Activated CD4-positive, alpha-beta T cell treated with anti-CD3 and anti-CD28 coated beads, Interleukin-10, Interleukin-2, amounts not matched to agents 100 ng/mL and 50 ng/mL, durations not matched to agents 16 hours and 8 hours (primary cell): ENCODE measurements around the gene KLHL34.

Experiments
- DNase-seq: peaks from one replicate; pipeline ENCODE4 v3.0.0-alpha.2; 2020

Gene KLHL34, protein sequence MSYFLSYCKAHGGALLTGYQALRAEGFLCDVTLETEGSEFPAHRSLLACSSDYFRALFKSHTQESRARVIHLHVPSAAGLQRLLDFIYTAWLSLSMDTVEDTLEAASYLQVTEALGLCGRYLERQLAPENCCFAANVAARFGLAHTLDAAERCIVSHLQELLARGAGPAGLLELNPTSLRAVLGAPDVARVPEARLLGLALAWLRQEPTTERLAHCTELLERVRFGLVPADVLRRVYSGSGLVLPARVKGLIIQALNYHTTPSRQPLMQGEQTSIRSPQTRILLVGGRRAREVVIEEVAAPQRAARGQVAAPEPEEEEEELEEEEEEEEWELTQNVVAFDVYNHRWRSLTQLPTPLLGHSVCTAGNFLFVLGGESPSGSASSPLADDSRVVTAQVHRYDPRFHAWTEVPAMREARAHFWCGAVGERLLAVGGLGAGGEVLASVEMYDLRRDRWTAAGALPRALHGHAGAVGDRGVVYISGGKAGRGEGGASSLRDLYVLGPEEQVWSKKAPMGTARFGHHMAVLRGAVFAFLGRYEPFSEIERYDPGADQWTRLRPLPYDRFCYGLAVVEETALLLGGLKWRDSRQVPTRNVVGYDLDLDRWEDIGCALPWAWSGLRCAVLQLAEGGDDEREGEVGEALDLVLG

DNA sequence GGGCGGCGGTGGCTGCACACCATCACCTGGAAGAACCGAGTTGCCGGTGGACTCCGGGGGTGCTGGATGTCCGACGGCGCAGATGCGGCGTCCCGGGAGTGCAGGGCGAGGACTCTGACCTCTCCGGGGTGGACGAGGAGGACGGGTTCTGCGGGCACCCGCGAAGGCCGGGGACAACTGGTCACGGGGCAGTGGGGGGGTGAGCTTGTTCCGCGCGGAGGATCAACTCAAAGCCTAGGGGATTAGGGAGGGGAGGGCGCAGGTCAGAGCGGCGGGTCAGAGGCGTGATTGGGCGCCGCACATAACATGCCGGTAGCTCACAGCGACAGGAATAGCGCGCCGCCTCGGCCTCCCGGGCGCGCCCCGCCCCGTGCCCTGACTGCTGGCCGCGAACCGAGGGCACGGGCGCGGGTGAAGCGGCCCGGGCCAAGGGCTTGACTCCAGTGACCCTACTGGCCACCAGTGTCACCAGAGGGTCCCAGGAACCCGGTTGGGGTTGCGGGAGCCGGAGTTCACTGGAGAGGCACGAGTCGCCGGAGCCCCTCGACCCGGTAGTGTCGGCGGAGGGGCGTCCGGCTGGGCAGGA, at the start of gene KLHL34:
TSS of gene KLHL34 (minus strand) at position 179 of the 586 bp plus-strand sequence. CDS start 542 bp downstream, outside the sequence.
- no peak for DNase-seq

DNA sequence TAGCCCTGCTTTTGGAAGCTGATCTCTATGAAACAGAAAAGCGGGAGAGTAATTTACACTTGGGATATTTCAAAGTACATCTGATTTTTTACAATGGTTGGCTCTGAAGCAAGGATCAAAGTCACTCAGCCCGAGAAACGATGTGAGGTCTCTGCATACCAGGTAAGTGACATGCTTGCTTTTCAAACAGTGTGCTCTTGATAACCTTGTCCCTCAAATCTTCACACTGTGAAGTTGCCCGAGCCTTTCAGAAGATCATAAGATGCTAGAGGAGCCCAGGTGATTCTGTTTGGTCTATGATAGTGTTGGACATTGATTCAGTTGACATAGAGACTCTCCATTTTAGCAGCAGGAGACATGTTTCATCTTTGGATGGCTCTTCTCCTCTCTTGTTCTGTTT, 47.1 kb upstream of the KLHL34 start:
- no peak for DNase-seq

DNA sequence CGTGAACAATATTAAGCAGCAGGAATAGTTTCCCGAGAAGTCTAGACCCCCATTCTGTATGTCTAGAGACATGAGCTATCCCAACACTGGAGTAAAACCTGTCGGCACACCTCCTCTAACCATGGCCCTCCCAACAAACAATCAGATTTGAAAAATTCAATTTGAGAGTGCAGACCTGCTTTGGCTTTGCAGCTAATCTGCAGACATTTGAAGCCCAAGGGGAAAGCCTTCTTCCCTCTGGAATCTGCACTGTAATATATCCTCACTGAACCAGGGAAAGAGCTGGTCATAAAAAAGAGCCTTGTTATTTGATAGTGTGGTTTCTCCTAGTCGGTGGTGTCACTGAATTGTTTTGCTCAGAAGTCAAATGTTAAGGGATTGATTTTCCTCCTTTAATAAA, 44.6 kb upstream of the KLHL34 start:
- no peak for DNase-seq

DNA sequence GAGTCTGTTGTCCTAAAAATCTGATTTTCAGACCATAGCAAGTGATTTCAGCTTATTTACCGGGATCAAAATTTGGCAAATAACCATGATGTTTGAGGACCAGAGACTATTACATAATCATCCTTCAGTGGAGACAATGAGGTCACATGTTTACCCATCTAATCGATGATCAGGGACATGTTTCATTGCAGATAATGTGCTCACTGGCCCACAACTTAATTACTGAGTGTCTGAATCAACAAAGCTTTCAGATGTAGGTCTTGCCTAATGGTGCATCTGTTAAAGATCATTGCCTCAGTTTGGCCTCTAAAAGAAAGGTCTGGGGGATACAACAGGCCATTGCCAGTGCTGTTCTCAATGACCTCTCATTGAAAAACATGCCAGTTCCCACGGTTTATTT, 42.8 kb upstream of the KLHL34 start:
- no peak for DNase-seq

DNA sequence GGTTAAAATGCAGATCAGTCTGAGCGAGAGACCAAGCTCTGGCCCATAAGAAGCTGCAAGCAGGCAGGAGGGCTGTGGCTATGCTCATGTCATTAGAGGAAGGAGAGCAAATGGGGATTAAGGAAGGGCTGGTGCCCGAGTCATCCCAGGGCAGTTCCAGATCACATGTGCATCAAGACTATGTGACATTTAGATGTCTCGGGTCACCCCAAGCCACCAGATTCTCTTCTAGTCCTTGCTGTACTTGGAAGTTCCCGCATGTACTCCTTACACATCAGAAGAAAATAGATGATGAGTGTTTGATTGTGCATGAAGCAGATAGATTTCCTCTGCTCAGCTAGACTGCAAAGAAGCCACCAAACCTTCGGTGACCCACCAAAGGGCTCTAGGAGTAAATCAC, 42.1 kb upstream of the KLHL34 start:
- no peak for DNase-seq

DNA sequence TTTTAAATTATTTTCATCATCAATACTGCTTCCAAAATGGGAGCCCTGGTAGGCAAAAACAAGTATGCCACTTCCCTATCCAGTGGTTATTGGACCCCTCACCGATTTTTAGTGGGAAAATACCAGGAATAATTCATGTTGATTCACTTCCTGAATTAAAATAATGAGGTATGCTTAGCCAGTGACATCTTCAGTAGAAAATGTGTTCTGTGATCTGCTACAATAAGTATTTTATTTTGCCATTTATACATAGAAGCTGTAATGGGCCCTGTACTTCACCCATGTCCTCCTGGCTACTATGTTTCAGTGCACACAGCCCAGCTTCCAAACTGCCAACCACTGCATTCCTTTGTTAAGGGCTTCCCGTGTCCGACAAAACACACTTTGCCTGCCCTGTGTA, 41.0 kb upstream of the KLHL34 start:
- DNase-seq: no peak

DNA sequence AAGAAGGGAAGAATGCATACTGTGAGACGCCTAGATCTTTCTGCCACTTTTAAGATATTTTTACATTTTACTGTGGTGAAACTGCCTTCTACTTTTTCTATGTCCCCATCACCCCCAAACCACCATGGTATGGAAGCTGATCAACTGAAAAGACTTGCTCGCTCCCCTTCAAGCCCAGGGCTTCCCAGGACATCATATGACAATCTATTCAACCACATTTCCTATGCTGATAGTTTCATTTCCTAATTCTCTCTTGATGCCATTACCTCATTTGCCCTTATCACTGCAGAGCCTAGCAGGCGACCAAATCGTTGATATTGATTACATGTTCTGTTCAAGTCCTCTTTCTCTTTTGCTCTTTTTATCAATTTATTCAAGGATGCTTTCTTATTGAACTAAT, 40.1 kb upstream of the KLHL34 start:
- no peak for DNase-seq

DNA sequence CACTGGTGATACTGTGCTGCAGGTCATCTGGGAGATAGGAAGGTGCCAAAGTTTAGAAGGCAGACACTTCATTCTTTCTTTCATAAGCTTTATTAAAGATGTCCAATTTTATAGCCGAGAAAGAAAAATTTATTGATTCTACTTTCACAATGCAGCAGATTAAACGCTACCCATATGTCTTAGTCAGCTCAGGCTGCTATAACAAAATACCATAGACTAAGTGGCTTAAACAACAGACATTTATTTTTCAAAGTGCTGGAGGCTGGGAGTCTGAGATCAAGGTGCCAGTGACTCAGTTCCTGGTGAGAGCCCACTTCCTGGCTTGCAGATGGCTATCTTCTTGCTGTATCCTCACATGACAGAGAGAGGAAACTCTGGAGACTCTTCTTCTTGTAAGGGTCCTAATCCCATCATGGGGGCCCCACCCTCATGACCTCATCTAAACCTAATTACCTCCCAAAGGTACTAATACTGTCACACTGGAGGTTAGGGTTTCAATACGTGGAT, 33.4 kb upstream of the KLHL34 start:
- peak; percentile 16 for DNase-seq

DNA sequence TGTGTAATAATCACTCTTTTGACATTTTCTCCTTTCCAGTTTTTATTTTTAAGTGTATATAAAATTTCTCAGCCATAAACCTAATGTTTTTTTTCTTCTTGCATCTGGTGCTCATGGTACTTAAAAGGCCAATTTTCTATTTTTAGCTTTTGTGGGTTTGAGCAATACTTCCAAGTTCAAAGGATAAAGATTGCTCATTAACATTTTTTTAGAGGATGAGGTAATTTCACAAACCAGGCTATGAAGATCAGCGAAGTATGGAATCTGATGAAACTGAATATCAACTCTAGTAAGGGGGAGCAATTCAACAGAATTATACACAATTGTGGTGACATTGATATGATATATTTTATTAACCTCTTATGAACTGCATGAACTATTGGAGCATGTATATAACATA, 25.8 kb upstream of the KLHL34 start:
- DNase-seq: no peak

DNA sequence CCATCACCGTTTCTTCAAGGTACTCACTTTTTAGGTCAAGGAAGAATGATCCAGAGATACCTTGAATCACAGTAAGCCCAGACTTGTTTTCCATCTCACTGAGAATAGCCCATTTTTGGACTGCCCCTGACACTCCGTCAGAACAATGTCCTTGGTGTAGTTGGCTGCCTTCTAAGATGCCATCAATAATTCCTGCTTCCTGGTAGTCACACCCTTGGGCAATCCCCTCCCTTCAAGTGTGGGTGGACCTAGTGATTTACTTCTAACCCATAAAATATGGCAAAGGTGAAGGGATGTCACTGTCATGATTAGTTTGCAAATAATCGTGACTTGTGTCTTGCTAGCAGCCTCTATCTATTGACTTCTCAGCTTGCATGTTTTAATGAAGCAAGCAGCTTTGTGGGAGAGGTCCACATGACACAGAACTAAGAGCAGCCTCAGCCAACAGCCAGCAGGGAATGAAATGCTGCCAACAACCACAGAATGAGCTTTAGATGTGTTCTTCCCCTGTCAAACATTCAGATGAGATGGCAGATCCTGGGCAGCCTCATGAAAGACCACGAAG, 20.0 kb upstream of the KLHL34 start:
- DNase-seq: no peak

DNA sequence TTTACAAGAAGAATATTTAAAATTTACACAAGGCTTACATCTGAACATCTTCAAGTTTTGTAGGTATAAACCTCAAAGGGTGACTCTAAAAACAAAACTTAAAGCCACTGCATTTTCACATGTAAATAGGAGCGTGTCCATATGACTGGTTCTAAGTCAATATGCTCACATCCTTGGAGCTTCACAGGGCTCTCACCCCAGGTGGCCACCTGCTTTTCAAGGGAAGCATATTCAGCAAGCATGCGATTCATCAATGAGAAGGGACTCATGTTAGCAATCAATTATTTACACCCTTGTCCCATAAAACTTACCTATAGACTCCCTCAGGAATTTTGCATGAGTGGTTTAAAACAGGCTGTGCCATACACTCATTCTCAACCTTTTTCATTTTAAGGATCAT, 17.8 kb upstream of the KLHL34 start:
- no peak for DNase-seq

DNA sequence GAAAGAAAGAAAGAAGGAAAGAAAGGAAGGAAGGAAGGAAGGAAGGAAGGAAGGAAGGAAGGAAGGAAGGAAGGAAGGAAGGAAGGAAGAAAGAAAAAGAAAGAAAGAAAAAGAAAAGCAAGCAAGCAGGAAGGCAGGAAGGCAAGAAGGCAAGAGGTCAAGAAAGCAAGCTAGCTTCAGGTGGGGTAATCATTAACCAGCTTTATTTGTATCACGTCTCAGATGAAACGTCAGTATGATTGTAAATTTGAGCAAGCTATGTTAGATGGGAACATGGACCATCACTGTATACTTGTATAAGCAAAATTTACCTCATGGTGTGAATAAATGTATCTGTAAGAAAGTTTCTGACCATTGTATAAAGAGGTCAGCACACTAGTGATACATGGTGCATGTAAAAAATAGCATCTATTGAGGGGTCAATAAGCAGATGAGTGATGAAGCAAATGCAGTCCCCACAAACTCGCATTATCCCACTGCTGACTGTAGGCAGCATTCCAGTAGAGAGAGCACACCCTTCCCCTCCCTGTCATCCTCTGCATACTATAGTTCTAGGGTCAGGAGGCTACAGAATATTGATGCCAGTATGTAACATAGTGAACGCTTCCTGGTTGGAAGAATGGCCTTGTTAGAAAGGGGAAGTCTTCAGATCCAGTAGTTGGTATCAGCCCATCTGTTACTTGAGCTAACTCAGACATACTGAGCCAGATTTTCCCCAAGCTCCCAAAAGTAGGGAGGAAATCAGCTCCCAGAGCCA, 16.5 kb upstream of the KLHL34 start:
- DNase-seq: no peak

DNA sequence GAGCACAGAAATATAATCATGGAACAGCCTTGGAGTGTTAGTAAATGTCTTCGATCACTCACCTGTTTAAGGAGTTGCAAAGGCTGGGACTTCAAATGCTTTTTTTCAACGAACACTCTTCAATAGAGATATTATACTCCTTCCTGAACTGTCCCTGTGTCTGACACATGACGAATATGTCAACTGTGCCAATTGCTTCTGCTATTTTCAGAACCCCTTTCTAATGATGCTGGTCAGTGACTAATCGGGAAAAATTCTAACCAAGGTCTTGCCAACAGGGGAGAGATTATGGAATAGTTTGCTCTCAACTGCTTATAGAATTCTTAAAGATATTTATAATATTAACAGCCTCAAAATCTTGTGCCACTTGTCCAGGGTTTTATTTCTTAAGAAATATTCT, 8.5 kb upstream of the KLHL34 start:
- no peak for DNase-seq

DNA sequence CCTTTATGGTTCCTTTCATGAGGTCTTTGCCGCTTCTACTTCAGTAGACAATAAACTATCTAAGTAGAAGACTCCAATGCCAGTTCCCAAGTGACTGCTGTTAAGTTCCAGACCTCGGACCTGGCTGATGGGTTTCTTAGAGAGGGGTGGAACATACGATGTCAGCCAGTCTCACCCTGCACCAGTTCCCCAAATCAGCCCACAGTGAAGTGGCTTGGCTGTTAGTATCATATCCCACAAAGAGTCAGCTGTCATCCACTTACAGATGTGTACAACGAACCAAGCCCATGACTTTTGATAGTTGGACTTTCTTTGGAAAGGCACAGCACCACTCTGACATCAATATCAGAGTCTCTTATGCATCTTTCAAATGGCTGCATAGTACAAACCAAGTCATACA, 8.1 kb upstream of the KLHL34 start:
- no peak for DNase-seq

DNA sequence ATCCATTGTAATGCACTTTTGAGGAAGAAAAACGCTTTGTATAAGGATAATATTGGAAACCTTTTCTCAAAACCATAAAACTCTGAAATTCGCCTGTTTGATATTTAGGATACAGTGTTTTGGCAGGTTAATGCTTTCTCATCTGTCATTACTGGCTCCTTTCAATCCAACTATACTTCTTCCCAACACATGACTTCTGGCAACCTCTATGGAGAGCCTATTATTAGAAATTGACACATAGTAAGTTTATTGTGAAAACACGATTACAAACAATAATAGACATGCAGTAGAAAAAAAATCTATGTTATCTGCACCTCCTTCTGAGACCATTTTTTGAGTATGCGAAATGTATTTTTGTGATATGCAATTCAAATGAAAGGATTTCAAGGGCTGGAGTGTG, 4.6 kb upstream of the KLHL34 start:
- no peak for DNase-seq

DNA sequence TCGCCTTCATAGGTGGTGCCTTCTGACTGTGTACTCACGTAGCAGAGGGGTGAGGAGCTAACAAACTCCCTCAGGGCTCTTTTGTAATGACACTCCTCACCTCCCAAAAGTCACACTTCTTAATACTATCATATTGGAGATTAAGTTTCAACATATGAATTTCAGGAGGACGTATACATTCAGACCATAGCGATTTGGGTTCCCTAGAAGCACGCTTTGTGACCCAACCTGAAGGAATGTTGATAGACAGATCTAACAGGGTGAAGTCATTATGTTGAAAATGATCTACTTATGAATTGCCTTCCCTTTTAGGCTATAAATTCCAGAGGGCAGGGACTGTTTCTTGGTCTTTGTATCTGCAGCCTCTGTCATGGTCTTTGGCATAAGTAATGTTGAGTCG, 3.2 kb upstream of the KLHL34 start:
- DNase-seq: no peak

DNA sequence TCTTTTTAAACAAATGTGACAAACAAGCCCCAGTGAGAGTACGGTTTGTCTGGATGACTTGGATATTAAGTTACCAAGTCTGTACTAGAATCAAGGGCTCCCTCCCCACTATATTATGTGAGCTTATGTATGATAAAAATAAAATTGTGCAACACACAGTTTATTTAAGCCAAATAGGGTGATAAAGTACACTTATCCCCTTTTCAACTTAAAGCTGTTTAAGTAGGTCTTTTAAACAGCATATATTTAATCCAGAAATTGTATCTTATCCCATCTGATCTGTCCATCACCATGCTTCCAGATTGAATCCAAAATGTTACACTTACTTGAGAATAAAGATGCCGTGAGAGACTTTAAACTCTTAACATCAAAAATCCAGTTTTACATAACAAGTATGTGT, 2.0 kb upstream of the KLHL34 start:
- DNase-seq: no peak

DNA sequence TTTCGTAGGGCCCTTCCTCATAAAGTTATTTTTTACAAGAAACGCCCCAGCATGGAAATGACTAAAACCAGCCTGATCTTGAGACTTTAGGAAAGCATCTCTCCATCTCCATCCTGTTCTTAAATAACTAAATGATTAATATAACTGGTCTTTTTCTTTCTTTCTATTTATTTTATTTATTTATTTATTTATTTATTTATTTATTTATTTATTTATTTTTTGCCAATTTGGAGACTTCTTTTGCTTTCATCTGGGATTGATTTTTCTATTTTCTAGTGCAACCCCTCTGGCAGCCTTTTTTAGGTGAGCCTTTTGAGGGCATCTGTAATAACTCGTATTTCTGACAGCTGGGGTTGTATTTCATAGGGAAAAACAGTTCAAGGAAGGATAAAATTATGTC, 1.2 kb upstream of the KLHL34 start:
- DNase-seq: no peak

DNA sequence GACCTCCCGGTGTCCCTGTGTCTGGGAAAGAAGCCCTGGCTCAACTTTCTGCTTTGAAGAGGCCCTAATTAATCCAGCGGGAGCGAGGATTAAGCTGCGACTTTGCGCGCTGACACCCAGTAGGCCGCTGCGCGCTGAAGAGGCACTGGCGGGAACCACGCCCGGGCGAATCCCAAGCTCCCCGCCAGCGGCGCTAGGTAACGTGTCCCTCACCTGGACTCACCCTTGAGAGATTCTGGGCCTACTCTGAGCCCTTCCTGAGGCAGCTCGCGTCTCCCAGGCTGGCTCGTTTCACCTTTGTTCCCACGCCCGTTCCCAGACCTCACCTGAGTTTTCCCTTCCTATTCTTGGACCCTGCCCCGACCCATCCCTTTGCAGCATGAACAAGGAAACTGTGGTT, 616 bp upstream of the KLHL34 start:
- no peak for DNase-seq

DNA sequence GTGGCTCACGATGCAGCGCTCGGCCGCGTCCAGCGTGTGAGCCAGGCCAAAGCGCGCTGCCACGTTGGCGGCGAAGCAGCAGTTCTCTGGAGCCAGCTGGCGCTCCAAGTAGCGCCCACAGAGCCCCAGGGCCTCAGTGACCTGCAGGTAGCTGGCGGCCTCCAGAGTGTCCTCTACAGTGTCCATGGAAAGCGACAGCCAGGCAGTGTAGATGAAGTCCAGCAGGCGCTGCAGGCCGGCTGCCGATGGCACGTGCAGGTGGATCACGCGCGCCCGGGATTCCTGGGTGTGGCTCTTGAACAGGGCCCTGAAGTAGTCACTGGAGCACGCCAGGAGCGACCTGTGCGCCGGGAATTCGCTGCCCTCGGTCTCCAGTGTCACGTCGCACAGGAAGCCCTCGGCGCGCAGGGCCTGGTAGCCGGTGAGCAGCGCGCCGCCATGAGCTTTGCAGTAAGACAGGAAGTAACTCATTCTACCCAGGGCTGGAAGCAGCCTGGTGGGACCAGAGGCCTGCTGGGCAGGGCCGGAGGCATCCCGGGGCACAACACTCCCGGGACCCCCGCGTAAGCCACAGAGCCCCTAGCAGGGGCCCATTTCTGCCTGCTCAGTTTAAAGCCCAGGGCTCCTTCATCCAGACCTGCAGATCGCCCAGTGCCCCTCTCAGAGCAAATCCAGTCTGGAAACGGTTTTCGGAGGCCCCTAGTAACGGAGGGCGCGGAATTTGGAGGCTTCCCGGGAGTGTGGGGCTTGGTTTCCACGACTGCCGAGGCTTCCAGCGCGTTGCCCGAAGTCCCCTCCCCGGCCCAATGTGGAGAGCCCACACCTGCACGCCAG, 595 bp downstream of the KLHL34 start:
- DNase-seq: no peak

DNA sequence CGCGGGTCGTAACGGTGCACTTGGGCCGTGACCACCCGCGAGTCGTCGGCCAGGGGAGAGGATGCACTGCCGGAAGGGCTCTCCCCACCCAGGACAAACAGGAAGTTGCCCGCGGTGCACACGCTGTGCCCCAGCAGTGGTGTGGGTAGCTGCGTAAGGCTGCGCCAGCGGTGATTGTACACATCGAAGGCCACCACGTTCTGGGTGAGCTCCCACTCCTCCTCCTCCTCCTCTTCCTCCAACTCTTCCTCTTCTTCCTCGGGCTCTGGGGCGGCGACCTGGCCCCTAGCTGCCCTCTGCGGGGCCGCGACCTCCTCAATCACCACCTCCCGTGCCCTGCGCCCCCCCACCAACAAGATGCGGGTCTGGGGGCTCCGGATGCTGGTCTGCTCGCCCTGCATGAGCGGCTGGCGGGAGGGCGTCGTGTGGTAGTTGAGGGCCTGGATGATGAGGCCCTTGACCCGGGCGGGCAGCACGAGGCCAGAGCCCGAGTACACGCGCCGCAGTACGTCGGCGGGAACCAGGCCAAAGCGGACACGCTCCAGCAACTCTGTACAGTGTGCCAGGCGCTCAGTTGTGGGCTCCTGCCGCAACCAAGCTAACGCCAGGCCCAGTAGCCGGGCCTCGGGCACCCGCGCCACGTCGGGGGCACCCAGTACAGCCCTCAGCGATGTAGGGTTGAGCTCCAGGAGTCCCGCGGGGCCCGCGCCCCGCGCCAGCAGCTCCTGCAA, 1.4 kb downstream of the KLHL34 start:
- DNase-seq: no peak
